GM23338 (cell line): ENCODE measurements around the gene NDUFS7. TPM values are rescaled to one million over a fixed set of nuclear protein-coding genes. Genes with fewer than 3 reads are reported as not detected.

Source experiments
- EZH2 ChIP-seq: fragments of 200-600 bp; sonication (generic); IDR thresholded peaks from one replicate; pipeline ENCODE4 v1.8.0; 2017; ENCODE audit warnings: antibody characterized with exemption, mild to moderate bottlenecking, low read depth; ENCODE audit not compliant: unreplicated experiment
- EZH2phosphoT487 ChIP-seq: fragments of 200-600 bp; sonication (generic); IDR thresholded peaks from one replicate; pipeline ENCODE4 v1.8.1; 2018; ENCODE audit warnings: antibody characterized with exemption; ENCODE audit not compliant: unreplicated experiment
- JUNB ChIP-seq: IDR thresholded peaks from one replicate; pipeline ENCODE4 v1.6.1; 2016; ENCODE audit warnings: antibody characterized with exemption; ENCODE audit not compliant: unreplicated experiment
- NANOG ChIP-seq: IDR thresholded peaks from 2 replicates; pipeline ENCODE4 v1.6.1; 2016; ENCODE audit warnings: antibody characterized with exemption, borderline replicate concordance
- STAT1 ChIP-seq: IDR thresholded peaks from one replicate; pipeline ENCODE4 v1.6.1; 2016; ENCODE audit warnings: antibody characterized with exemption; ENCODE audit not compliant: unreplicated experiment
- ZNF114 ChIP-seq: fragments of 250-450 bp; sonication (Bioruptor Pico); IDR thresholded peaks from 2 replicates; pipeline ENCODE4 v1.5.0; 2020; ENCODE audit warnings: mild to moderate bottlenecking, moderate library complexity
- ZNF331 ChIP-seq: fragments of 250-450 bp; sonication (Bioruptor Pico); IDR thresholded peaks from 2 replicates; pipeline ENCODE4 v1.5.0; 2020; ENCODE audit warnings: low read depth, mild to moderate bottlenecking, moderate library complexity
- polyA plus RNA-seq: library from polyadenylated mRNA; unstranded; fragments of >200 nt; fragmentation: Nextera tagmentation; extraction: Ambion mirVana; gene quantifications from 2 replicates; pipeline ENCODE4 v1.2.1, GENCODE V29; 2016
- total RNA-seq: library from RNA; depleted of rRNA; stranded (reverse); fragments of >200 nt; shearing (Covaris generic); gene quantifications from 2 replicates; pipeline ENCODE4 v1.2.3, GENCODE V29; 2014
- TF ChIP-seq, protein P1 (sequence below): fragments of 250-450 bp; sonication (Bioruptor Pico); IDR thresholded peaks from 2 replicates; pipeline ENCODE4 v1.5.0; 2020; ENCODE audit warnings: mild to moderate bottlenecking, moderate library complexity
- TF ChIP-seq, protein P2 (sequence below): IDR thresholded peaks from 2 replicates; pipeline ENCODE4 v1.6.1; 2016; ENCODE audit warnings: antibody characterized with exemption

NDUFS7 gene
- total and polyA plus RNA-seq, 2 experiments from 2014 or later: 132 to 203 TPM

DNA sequence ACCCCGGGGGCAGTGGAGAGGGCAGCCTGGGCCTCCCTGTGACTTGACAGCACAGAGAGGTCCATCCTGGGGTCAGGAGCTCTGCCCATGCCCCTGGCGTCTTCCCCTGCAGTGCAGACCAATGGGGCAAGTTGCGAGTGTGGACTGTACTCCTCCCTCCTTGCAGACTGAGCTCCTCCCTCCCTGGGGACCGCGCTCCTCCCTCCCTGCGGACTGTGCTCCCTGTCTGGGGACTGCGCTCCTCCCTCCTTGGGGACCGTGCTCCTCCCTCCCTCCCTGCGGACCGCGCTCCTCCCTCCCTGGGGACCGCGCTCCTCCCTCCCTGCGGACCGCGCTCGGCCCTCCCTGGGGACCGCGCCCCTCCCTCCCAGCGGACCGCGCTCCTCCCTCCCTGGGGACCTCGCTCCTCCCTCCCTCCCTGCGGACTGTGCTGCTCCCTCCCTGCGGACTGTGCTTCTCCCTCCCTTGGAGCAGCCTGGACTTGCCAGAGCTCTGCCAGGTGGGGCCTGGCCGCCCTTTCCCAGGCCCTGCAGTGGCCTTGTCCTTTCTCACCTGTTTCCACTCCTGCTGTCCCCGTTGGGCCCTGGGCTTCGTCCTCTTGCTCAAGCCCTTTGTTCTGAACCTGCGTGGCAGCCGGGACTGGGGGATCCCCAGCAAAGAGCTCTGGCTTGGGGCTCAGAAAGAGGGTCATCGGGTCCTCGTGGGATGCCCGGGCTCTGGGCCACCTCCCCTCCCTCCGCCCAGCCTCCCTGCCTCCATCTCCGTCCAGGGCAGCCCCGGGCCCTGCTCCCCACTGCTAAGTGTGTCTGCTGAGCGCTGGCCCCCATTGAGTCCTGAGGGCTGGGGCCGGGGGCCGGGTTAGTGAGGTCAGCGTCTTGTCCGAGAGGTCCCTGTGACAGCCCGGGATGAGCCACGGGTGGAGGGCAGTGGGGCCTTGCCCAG lies 10.8 kb downstream of the NDUFS7 start (continued):
- TF ChIP-seq, protein P1, sequence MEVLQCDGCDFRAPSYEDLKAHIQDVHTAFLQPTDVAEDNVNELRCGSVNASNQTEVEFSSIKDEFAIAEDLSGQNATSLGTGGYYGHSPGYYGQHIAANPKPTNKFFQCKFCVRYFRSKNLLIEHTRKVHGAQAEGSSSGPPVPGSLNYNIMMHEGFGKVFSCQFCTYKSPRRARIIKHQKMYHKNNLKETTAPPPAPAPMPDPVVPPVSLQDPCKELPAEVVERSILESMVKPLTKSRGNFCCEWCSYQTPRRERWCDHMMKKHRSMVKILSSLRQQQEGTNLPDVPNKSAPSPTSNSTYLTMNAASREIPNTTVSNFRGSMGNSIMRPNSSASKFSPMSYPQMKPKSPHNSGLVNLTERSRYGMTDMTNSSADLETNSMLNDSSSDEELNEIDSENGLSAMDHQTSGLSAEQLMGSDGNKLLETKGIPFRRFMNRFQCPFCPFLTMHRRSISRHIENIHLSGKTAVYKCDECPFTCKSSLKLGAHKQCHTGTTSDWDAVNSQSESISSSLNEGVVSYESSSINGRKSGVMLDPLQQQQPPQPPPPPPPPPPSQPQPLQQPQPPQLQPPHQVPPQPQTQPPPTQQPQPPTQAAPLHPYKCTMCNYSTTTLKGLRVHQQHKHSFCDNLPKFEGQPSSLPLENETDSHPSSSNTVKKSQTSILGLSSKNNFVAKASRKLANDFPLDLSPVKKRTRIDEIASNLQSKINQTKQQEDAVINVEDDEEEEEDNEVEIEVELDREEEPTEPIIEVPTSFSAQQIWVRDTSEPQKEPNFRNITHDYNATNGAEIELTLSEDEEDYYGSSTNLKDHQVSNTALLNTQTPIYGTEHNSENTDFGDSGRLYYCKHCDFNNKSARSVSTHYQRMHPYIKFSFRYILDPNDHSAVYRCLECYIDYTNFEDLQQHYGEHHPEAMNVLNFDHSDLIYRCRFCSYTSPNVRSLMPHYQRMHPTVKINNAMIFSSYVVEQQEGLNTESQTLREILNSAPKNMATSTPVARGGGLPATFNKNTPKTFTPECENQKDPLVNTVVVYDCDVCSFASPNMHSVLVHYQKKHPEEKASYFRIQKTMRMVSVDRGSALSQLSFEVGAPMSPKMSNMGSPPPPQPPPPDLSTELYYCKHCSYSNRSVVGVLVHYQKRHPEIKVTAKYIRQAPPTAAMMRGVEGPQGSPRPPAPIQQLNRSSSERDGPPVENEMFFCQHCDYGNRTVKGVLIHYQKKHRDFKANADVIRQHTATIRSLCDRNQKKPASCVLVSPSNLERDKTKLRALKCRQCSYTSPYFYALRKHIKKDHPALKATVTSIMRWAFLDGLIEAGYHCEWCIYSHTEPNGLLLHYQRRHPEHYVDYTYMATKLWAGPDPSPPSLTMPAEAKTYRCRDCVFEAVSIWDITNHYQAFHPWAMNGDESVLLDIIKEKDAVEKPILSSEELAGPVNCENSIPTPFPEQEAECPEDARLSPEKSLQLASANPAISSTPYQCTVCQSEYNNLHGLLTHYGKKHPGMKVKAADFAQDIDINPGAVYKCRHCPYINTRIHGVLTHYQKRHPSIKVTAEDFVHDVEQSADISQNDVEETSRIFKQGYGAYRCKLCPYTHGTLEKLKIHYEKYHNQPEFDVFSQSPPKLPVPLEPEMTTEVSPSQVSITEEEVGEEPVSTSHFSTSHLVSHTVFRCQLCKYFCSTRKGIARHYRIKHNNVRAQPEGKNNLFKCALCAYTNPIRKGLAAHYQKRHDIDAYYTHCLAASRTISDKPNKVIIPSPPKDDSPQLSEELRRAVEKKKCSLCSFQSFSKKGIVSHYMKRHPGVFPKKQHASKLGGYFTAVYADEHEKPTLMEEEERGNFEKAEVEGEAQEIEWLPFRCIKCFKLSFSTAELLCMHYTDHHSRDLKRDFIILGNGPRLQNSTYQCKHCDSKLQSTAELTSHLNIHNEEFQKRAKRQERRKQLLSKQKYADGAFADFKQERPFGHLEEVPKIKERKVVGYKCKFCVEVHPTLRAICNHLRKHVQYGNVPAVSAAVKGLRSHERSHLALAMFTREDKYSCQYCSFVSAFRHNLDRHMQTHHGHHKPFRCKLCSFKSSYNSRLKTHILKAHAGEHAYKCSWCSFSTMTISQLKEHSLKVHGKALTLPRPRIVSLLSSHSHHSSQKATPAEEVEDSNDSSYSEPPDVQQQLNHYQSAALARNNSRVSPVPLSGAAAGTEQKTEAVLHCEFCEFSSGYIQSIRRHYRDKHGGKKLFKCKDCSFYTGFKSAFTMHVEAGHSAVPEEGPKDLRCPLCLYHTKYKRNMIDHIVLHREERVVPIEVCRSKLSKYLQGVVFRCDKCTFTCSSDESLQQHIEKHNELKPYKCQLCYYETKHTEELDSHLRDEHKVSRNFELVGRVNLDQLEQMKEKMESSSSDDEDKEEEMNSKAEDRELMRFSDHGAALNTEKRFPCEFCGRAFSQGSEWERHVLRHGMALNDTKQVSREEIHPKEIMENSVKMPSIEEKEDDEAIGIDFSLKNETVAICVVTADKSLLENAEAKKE (CRISPR knock-in tag): no peak
- TF ChIP-seq NANOG: no peak
- TF ChIP-seq ZNF331: no peak
- TF ChIP-seq JUNB: no peak
- no peak for TF ChIP-seq STAT1
- TF ChIP-seq EZH2: no peak
- TF ChIP-seq, protein P2, sequence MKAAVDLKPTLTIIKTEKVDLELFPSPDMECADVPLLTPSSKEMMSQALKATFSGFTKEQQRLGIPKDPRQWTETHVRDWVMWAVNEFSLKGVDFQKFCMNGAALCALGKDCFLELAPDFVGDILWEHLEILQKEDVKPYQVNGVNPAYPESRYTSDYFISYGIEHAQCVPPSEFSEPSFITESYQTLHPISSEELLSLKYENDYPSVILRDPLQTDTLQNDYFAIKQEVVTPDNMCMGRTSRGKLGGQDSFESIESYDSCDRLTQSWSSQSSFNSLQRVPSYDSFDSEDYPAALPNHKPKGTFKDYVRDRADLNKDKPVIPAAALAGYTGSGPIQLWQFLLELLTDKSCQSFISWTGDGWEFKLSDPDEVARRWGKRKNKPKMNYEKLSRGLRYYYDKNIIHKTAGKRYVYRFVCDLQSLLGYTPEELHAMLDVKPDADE: no peak
- TF ChIP-seq EZH2phosphoT487: no peak
- TF ChIP-seq ZNF114 (CRISPR knock-in tag): no peak
